Thymus (tissue), 11 donors: ENCODE measurements around the gene GET4. TPM values are rescaled to one million over a fixed set of nuclear protein-coding genes. Genes with fewer than 3 reads are reported as not detected.

Source experiments
- DNase-seq, 9 donors: peaks; one replicate each; pipeline ENCODE4 v3.0.0-alpha.2; 2013; ENCODE audit warnings: low spot score in 9 of 9, low read depth in 6 of 9, missing footprints in 1 of 9
- H3K27ac ChIP-seq, 2 donors: one replicate each; pipeline ENCODE4 v1.5.1; 2013; ENCODE audit warnings: control low read depth in 1 of 2, low read depth in 1 of 2, low read length in 1 of 2, mild to moderate bottlenecking in 1 of 2, moderate library complexity in 1 of 2
- H3K27me3 ChIP-seq, 2 donors: one replicate each; pipeline ENCODE4 v1.5.1; 2013; ENCODE audit warnings: low read length in 1 of 2; ENCODE audit not compliant: control insufficient read depth in 2 of 2, insufficient read depth in 1 of 2
- H3K36me3 ChIP-seq, 2 donors: one replicate each; pipeline ENCODE4 v1.5.1; 2013; ENCODE audit warnings: low read length in 1 of 2, mild to moderate bottlenecking in 1 of 2, moderate library complexity in 1 of 2; ENCODE audit not compliant: control insufficient read depth in 2 of 2, insufficient read depth in 2 of 2
- H3K4me1 ChIP-seq, 2 donors: one replicate each; pipeline ENCODE4 v1.5.1; 2013; ENCODE audit warnings: low read length in 2 of 2; ENCODE audit not compliant: control insufficient read depth in 2 of 2, insufficient read depth in 2 of 2
- H3K4me3 ChIP-seq, 2 donors: one replicate each; pipeline ENCODE4 v1.5.1; 2013; ENCODE audit warnings: low read length in 2 of 2, control low read depth in 1 of 2, mild to moderate bottlenecking in 1 of 2
- H3K9me3 ChIP-seq, 2 donors: one replicate each; pipeline ENCODE4 v1.5.1; 2013; ENCODE audit warnings: low read length in 1 of 2, mild to moderate bottlenecking in 1 of 2; ENCODE audit not compliant: control insufficient read depth in 2 of 2, insufficient read depth in 1 of 2
- WGBS: extraction: QIAGEN DNeasy Blood & Tissue Kit; methylation state at CpG from one replicate; pipeline ENCODE4 v1.1.7; 2013; 5-methylcytosine and 5-hydroxymethylcytosine counted together
- polyA plus RNA-seq: library from polyadenylated mRNA; stranded (reverse); fragments of 200-250 nt; gene quantifications from one replicate; pipeline ENCODE4 v1.2.3, GENCODE V29; 2013
- total RNA-seq: library from RNA; stranded (reverse); fragments of 120-200 nt; gene quantifications from one replicate; pipeline ENCODE4 v1.2.4, GENCODE V29; 2013
- donor health status: healthy.

GET4 gene
- total and polyA plus RNA-seq, 2 donors: 24.3 to 84.7 TPM

- Histone ChIP-seq H3K27me3 (peaks cover 0 to 11% of the 10 kb centered on the region in 2 donors), H3K9me3 (no peaks in the 10 kb centered on the region), H3K4me1 (peaks cover 0 to 5% of the 10 kb centered on the region in 2 donors), H3K27ac (no peak overlapping the region), H3K4me3 (no peak overlapping the region), H3K36me3 (no peaks in the 10 kb centered on the region)
- WGBS: 87% methylated on average over 29 of the region's 29 CpGs
- DNase-seq: no peak
Observed at GRCh38 chr7:930975-931758, 54.8 kb downstream of the GET4 start.

- Histone ChIP-seq H3K9me3 (no peaks in the 10 kb centered on the region), H3K4me3 (no peak overlapping the region), H3K4me1 (peaks cover 0 to 5% of the 10 kb centered on the region in 2 donors), H3K36me3 (no peaks in the 10 kb centered on the region), H3K27ac (no peak overlapping the region), H3K27me3 (peaks cover 0 to 11% of the 10 kb centered on the region in 2 donors)
- 96% methylated on average over 21 of the region's 21 CpGs for WGBS
- DNase-seq: no peak
Observed at GRCh38 chr7:931871-932650, 55.7 kb downstream of the GET4 start.

- Histone ChIP-seq H3K9me3 (no peaks in the 10 kb centered on the region), H3K27ac (no peak overlapping the region), H3K4me3 (no peak overlapping the region), H3K36me3 (no peaks in the 10 kb centered on the region), H3K4me1 (peaks cover 0 to 5% of the 10 kb centered on the region in 2 donors), H3K27me3 (peaks cover 0 to 11% of the 10 kb centered on the region in 2 donors)
- DNase-seq: no peak
- 98% methylated on average over 11 of the region's 11 CpGs for WGBS
Observed at GRCh38 chr7:932651-932975, 56.3 kb downstream of the GET4 start.

GRCh38 chr7:934469-935163, 58.3 kb downstream of the GET4 start:
- no peaks in the 10 kb centered on the region for H3K4me1 ChIP-seq
- 93% methylated on average over 34 of the region's 34 CpGs for WGBS
- H3K27ac ChIP-seq: no peak overlapping the region
- H3K27me3 ChIP-seq: no peaks in the 10 kb centered on the region
- no peak overlapping the region for H3K4me3 ChIP-seq
- no peaks in the 10 kb centered on the region for H3K36me3 ChIP-seq
- no peaks in the 10 kb centered on the region for H3K9me3 ChIP-seq
- DNase-seq: no peak

GRCh38 chr7:935164-935873, 59.0 kb downstream of the GET4 start:
- DNase-seq: no peak
- 96% methylated on average over 46 of the region's 46 CpGs for WGBS
- no peak overlapping the region for H3K4me3 ChIP-seq
- H3K9me3 ChIP-seq: no peaks in the 10 kb centered on the region
- H3K27me3 ChIP-seq: no peaks in the 10 kb centered on the region
- no peaks in the 10 kb centered on the region for H3K36me3 ChIP-seq
- no peak overlapping the region for H3K27ac ChIP-seq
- H3K4me1 ChIP-seq: no peaks in the 10 kb centered on the region

GRCh38 chr7:935874-936385, 59.6 kb downstream of the GET4 start:
- no peaks in the 10 kb centered on the region for H3K36me3 ChIP-seq
- 96% methylated on average over 28 of the region's 28 CpGs for WGBS
- H3K27me3 ChIP-seq: no peaks in the 10 kb centered on the region
- H3K4me3 ChIP-seq: no peak overlapping the region
- no peak for DNase-seq
- H3K4me1 ChIP-seq: no peaks in the 10 kb centered on the region
- no peak overlapping the region for H3K27ac ChIP-seq
- H3K9me3 ChIP-seq: no peaks in the 10 kb centered on the region

- Histone ChIP-seq H3K4me1 (no peaks in the 10 kb centered on the region), H3K27me3 (no peaks in the 10 kb centered on the region), H3K9me3 (no peaks in the 10 kb centered on the region), H3K27ac (no peak overlapping the region), H3K4me3 (no peak overlapping the region), H3K36me3 (no peaks in the 10 kb centered on the region)
- no peak for DNase-seq
- WGBS: 92% methylated on average over 22 of the region's 22 CpGs
Observed at GRCh38 chr7:936386-937054, 60.2 kb downstream of the GET4 start.

- DNase-seq: no peak
- no peaks in the 10 kb centered on the region for H3K4me1 ChIP-seq
- 97% methylated on average over 16 of the region's 16 CpGs for WGBS
Observed at GRCh38 chr7:937856-938484, 61.6 kb downstream of the GET4 start.

More at GRCh38 chr7:937856-938484, 61.6 kb downstream of the GET4 start:
- Histone ChIP-seq H3K36me3 (no peaks in the 10 kb centered on the region), H3K27me3 (no peaks in the 10 kb centered on the region), H3K4me3 (no peak overlapping the region), H3K27ac (no peak overlapping the region), H3K9me3 (no peaks in the 10 kb centered on the region)
